GM10266 (cell line): ENCODE measurements around the gene HRH2.
"Not testable (repeated sequence)": the region's sequence is repeated elsewhere in the genome, so short reads cannot be mapped to it uniquely, and the experiment has no call there.

Experiments used
- DNase-seq: peaks from one replicate; pipeline ENCODE4 v3.0.0; 2012; ENCODE audit errors: extremely low spot score
- CTCF ChIP-seq: IDR thresholded peaks from 2 replicates; pipeline ENCODE4 v1.5.1; 2012; ENCODE audit warnings: mild to moderate bottlenecking, low read depth; ENCODE audit not compliant: control insufficient read depth, insufficient read depth; ENCODE audit errors: missing control alignments

Gene HRH2

GRCh38 chr5:175657593-175658271 lies at the start of gene HRH2:
TSS of gene HRH2 (plus strand) at chr5:175658071. CDS start at chr5:175683234, 25,163 bp downstream.
- TF ChIP-seq CTCF: no peak
- no peak for DNase-seq

GRCh38 chr5:175609526-175609925 lies 48.3 kb upstream of the HRH2 start:
- no peak for TF ChIP-seq CTCF
- no peak for DNase-seq

- TF ChIP-seq CTCF: no peak
- DNase-seq: no peak
Observed at GRCh38 chr5:175610381-175610780, 47.5 kb upstream of the HRH2 start.

- DNase-seq: no peak
- TF ChIP-seq CTCF: no peak
Observed at GRCh38 chr5:175610898-175611297, 47.0 kb upstream of the HRH2 start.

GRCh38 chr5:175614223-175614815 lies 43.6 kb upstream of the HRH2 start:
- no peak for TF ChIP-seq CTCF

GRCh38 chr5:175614861-175615260 lies 43.0 kb upstream of the HRH2 start:
- TF ChIP-seq CTCF: no peak
- DNase-seq: no peak

More at GRCh38 chr5:175614223-175614815, 43.6 kb upstream of the HRH2 start:
- DNase-seq: no peak

- no peak for TF ChIP-seq CTCF
- no peak for DNase-seq
Observed at GRCh38 chr5:175616083-175616482, 41.8 kb upstream of the HRH2 start.

GRCh38 chr5:175616527-175616926 lies 41.3 kb upstream of the HRH2 start:
- not testable (repeated sequence) for DNase-seq
